Sigmoid colon (tissue), 4 donors: Measurements from ENCODE around the gene CCDC92.

ENCODE experiments used
- EP300 ChIP-seq, 4 donors: sonication (generic); formaldehyde crosslinking; IDR thresholded peaks; one replicate each; pipeline ENCODE4 v1.6.1; 2017; ENCODE audit warnings: antibody characterized with exemption in 4 of 4
- POLR2A ChIP-seq, 2 donors: fragments of 450-650 bp; IDR thresholded peaks; one replicate each; pipeline ENCODE4 v1.6.1; 2016; ENCODE audit warnings: antibody characterized with exemption in 2 of 2, mild to moderate bottlenecking in 2 of 2, moderate library complexity in 2 of 2
- POLR2AphosphoS5 ChIP-seq, 4 donors: sonication (generic); formaldehyde crosslinking; IDR thresholded peaks; one replicate each; pipeline ENCODE4 v1.6.1; 2017; ENCODE audit warnings: antibody characterized with exemption in 4 of 4
- TF ChIP-seq, protein P1 (sequence below), 4 experiments: fragments of 450-650 bp in 3 of 4; fragments of 200-600 bp in 1 of 4; IDR thresholded peaks; one replicate each; pipeline ENCODE4 v1.5.1; 2016 to 2019; ENCODE audit warnings: antibody characterized with exemption in 4 of 4, mild to moderate bottlenecking in 3 of 4, moderate library complexity in 2 of 4

DNA sequence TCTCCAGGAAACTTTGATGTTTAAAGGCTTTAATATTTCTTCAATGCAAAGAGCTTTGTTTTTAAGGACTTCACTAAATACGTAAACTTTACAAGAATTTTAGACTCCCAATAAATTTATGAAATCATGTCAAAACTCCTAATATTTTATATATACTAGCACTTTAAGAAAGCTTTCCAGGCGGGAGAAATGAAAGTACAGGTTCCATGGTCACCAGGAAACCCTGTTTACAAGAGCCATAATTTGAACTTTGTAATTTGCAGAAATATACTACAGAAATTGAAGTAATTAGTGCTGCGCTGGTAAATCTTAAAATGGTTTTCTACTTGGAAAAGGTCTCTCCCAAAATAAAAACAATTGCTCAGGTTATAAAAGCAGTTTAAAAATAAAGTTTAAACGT, 8.8 kb downstream of the CCDC92 start:
- TF ChIP-seq, protein P1, sequence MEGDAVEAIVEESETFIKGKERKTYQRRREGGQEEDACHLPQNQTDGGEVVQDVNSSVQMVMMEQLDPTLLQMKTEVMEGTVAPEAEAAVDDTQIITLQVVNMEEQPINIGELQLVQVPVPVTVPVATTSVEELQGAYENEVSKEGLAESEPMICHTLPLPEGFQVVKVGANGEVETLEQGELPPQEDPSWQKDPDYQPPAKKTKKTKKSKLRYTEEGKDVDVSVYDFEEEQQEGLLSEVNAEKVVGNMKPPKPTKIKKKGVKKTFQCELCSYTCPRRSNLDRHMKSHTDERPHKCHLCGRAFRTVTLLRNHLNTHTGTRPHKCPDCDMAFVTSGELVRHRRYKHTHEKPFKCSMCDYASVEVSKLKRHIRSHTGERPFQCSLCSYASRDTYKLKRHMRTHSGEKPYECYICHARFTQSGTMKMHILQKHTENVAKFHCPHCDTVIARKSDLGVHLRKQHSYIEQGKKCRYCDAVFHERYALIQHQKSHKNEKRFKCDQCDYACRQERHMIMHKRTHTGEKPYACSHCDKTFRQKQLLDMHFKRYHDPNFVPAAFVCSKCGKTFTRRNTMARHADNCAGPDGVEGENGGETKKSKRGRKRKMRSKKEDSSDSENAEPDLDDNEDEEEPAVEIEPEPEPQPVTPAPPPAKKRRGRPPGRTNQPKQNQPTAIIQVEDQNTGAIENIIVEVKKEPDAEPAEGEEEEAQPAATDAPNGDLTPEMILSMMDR (IDR thresholded peaks at IDR 0.05) = no peak
- no peak for TF ChIP-seq POLR2AphosphoS5 (IDR thresholded peaks at IDR 0.05)
- TF ChIP-seq POLR2A (IDR thresholded peaks at IDR 0.05) = no peak
- TF ChIP-seq EP300 (IDR thresholded peaks at IDR 0.05) = no peak
